ENCODE results near the gene GIMAP4.
"Not testable (repeated sequence)": the region's sequence is repeated elsewhere in the genome, so short reads cannot be mapped to it uniquely, and the experiment has no call there.

Gene GIMAP4

DNA sequence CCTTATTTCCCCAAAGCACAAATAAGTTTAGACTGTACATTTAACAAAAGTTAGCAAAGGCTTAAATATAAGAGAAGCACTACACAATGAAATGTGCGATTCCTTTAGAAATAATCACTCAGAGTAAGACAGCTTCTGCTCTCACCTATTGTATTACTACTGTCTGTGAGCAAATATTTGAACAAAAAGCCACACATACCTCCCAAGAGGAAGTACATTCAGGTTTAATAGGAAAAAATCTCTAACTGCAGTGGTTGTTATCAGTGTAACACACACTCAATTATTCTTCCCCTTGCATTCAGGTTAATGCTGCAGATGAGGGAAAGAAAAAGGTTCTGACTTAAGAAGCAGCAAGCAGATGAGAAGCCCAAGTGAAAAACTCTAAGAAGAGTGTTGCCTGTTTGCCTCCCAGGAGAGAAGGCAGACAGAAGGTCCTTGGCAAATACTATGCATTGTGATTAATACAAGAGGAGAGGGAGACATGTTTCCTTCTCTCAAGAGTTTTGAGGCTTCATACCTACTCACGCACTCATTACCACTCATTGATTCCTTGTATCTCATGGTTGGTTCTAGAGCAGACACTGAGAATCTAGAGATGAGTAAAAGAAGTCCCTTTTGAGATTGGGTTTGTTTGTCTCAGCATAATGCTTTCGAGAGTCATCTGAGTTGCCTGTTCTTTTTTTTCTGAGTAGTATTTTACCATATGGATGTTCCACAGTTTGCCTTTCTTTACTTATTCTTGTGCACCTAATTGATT, 13.6 kb downstream of the GIMAP4 start:
- no peak for DNase-seq

GRCh38 chr7:150585199-150585598, 18.0 kb downstream of the GIMAP4 start:
- no peak for DNase-seq

DNA sequence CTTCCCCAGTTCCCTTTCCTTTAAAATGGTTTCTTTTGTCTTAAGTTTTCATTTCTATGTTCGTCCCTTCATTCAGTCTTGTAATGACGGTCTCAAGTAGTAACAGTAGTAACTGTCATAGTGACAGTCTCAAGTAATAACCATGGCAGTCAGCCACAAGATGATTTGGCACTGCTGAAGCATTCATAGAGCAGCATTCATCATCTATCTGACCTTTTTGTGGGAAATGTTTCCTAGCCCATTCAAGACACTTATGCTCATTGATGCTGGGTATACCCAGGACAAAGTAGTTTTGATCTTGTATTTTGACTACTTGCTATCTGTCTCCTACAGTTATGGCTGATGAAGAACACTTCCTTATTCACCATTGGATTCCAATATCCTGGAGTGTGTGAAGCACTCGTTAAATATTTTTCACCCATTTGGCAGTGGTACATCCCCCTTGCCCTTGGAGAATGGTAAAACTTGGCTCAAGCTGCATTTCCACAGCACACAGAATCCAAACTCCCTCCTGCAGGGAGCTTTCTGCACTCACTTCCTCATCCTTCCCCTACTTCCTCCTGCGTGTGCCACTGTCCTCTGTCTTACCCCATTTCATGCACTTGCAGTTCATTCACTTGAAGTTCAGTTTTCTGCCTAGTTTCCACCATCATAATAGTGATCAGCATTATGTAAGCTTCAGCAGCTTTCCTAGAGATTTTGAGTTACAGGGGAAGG, 19.0 kb downstream of the GIMAP4 start:
- DNase-seq, result no peak

DNA sequence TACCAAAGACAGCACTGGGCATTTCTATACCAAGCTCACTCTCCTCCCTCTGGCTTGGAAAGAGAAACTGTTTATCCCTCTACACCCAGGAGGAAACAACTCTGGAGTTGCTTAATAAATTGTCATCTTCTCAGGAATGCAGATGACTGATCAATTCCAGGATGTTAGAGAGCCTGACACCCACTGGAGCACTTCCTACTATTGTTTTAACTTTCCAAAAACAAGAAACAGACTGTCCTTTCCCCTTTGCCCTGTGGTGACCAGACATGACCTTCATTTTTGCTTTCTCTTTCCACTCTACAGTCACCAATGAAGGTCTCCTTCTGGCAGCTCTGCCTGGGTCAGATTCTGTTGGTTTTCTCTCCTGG, 19.6 kb downstream of the GIMAP4 start:
- DNase-seq, result no peak

DNA sequence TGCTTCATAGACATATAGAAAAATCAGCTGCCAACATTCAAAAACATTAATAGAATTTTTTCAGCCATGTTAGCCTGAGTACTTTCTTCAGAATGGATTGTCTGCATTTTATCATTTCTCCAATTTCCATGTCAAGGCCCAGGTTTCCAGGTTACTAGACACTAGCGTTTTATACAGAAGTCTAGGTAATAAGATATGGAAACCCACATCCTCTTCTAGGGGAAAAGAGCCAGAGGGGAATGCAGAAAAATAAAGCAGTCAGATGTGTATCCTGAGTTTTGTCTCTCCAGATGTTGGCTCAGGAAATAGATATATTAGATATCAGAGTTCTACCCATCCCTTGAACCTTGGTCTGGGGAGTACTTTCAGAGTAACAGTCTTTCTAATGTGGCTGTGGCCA, 20.4 kb downstream of the GIMAP4 start:
- DNase-seq, result no peak

DNA sequence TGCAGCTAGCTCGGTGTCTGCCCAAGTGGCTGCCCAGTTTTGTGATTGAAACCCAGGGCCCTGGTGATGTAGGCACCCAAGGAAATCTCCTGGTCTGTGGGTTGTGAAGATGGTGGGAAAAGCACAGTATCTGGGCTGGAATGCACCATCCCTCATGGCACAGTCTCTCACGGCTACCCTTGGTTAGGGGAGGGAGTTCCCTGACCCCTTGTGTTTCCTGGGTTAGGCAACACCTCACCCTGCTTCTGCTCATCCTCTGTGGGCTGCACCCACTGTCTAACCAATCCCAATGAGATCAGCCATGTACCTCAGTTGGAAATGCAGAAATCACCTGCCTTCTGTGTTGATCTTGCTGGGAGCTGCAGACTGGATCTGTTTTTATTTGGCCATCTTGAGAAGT, 27.6 kb downstream of the GIMAP4 start:
- no peak for DNase-seq

DNA sequence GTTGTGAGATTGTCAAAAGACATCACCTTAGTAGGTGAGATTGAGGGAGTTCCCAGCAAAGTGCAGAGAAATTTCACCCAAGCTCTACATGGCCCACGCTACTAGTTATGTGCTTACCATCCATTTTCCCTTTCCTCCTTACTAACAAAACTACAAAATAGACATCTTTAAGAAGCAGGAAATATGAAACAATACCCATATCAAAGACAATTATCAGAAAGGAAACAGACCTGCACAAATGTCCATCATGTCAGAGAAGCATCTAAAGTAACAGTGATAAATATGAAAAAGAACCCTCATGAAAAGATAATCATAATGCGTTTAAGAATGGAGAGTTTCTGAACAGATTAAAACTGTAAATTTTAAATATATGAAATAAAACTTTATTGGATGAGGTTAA, 28.2 kb downstream of the GIMAP4 start:
- no peak for DNase-seq

- not testable (repeated sequence) for DNase-seq
These were observed 36.4 kb downstream of the GIMAP4 start for GRCh38 chr7:150603600-150603999.

GRCh38 chr7:150610233-150610632, 43.0 kb downstream of the GIMAP4 start:
- DNase-seq, result no peak

DNA sequence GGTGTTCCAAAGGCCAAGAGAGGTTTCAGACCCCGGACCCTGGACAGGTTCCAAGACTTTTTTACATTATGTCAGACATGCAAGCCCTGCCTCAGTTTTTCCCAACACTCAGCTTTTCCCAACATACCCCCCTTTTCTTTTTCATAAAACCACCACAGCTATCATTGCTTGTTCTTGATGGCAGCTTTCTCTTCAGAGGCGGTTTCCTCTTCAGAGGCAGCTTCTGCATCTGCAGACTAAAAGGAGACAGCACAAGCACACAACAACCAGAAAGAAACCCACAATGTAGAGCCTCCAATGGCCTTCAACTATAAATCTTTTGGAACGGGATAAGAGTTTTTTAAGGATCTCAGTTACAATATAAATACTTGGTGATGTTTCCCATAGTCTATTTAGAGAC, 45.7 kb downstream of the GIMAP4 start:
- DNase-seq, result no peak

- DNase-seq, result no peak
These were observed 46.7 kb downstream of the GIMAP4 start for GRCh38 chr7:150613880-150614279.

DNA sequence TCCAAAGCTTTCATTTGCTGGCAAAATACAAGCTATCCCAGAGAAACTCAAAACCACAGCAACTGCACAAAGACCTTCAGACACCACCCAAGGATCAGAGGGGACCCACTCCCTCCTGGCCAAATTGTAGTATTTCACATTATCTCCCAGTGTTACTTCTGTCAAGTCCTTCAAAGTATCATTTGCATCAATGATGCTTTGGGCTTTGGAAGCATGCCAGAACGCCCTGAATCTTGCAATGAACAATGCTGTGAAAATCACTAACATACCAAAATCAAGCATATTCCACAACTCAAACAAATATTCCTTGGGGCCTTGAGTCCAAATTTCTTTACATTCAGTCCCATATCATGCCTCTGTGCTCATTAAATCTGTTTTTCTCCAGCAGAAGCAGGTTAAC, 47.2 kb downstream of the GIMAP4 start:
- DNase-seq, result not testable (repeated sequence)

GRCh38 chr7:150615221-150615755, 48.1 kb downstream of the GIMAP4 start:
- not testable (repeated sequence) for DNase-seq

- DNase-seq, result no peak
These were observed 52.9 kb downstream of the GIMAP4 start for GRCh38 chr7:150620061-150620460.

GRCh38 chr7:150620617-150621371, 53.6 kb downstream of the GIMAP4 start:
- DNase-seq, result no peak

DNA sequence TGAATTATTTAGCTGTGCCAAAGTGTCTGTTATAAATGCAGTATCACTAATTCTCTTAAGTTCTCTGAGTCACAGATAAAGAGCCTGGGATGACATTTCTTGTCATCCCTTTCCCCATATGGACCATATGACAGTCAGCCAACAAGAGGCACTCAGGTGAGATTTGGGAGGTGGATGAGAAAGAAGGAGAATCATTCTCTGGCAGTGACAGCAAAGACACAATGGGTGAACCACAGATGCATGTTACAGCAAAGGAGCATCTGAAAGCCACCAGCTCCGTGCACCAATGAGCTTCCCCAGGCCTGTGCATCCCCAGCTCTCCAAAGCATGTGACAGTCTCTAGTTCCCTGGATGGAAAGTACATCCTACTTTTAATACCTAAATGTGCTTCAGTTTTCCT, 54.2 kb downstream of the GIMAP4 start:
- no peak for DNase-seq

All from activated CD4-positive, CD25-positive, alpha-beta regulatory T cell treated with anti-CD3 and anti-CD28 coated beads, Interleukin-2, amount 50 U/mL, for 72 hours (primary cell).